Left ventricle myocardium inferior (tissue), 1 donor: Measurements from ENCODE around the gene SMC6. TPM values are rescaled to one million over a fixed set of nuclear protein-coding genes. Genes with fewer than 3 reads are reported as not detected.

Experiments
- DNase-seq: peaks from one replicate; pipeline ENCODE4 v3.0.0-alpha.2; 2020
- H3K27ac ChIP-seq: fragments of 200-600 bp; replicated peaks from 2 replicates; pipeline ENCODE4 v1.8.0; 2021
- H3K27me3 ChIP-seq: fragments of 200-600 bp; 2 replicates; pipeline ENCODE4 v1.8.0; 2021; ENCODE audit warnings: low read depth
- H3K36me3 ChIP-seq: fragments of 200-600 bp; 2 replicates; pipeline ENCODE4 v1.8.0; 2021
- H3K4me1 ChIP-seq: fragments of 200-600 bp; 2 replicates; pipeline ENCODE4 v1.8.0; 2021
- H3K4me3 ChIP-seq: fragments of 200-600 bp; 2 replicates; pipeline ENCODE4 v1.8.0; 2021; ENCODE audit warnings: mild to moderate bottlenecking, moderate library complexity
- H3K9me3 ChIP-seq: fragments of 200-600 bp; replicated peaks from 2 replicates; pipeline ENCODE4 v1.8.0; 2021
- intact Hi-C: fragments of 100-400 bp; cut with micrococcal nuclease; formaldehyde crosslinking; loops from one replicate; pipeline ENCODE4 v1.11.0; 2022
- total RNA-seq: library from RNA; stranded (reverse); fragmentation: NEBNext Ultra II Directional; extraction: Animal tissue kit (Norgen Biotek cat#: 25700); gene quantifications from one replicate; pipeline ENCODE4 v1.2.1, GENCODE V29; 2021
- TF ChIP-seq, protein P1 (sequence below): fragments of 200-600 bp; IDR thresholded peaks from 2 replicates; pipeline ENCODE4 v1.8.0; 2021; ENCODE audit warnings: antibody characterized with exemption, mild to moderate bottlenecking, borderline replicate concordance
- donor health status: DM: no; HTN: yes; CAD: no; lungs with severe emphysema.

SMC6 gene
- total RNA-seq, 1 donor from 2014 or later: 13.3 TPM

DNA sequence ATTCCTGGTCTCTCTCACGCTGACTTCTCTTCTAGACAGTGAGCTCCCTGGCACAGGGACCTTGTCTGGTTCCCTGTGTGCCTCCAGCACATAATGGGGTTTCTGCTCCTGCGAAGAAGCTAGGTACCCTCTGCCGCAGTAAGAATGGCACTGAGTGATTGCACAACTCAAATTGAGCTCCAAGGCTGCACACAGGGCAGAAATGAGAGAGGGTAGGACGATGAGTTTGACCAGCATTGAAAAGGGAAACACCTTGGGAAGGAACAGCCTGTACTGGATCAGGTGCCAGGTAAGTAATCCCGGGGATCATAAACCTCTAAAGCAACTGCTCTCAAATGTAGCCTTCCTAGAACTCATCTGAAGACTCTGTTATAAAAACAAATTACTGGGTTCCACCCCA, 41.7 kb upstream of the SMC6 start:
- intact Hi-C loops: no loop called here
- H3K27me3 ChIP-seq: no peaks in the 10 kb centered on the region

DNA sequence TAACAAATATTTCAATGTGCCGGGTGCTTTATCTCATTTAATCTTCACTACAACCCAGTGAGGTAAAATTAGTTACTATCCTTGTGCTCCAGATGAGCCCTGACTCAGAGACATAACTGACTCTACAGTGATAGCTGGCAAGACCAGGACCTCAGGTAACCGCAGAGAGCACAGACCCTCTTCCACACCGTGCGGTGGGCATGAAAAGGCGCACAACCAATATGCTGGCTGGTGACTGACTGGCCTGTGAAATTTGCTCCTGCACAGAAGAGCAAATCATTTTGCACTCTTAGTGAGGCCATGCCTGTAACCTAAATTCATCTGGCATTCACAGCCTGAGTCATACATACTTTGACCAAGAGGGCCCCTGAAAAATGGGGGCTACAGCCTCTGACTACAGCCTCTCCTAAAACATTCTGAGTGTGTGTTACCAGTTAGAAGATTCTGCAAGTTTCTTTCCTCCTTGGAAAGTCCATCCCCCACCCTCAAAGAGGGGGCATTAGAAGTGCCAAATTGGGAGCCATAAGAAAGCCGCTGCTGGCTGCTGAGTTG, 40.3 kb upstream of the SMC6 start:
- Histone ChIP-seq H3K9me3 (no peaks in the 10 kb centered on the region), H3K27me3 (no peaks in the 10 kb centered on the region), H3K4me1 (peaks cover 9% of the 10 kb centered on the region), H3K4me3 (no peak overlapping the region), H3K27ac (no peak overlapping the region), H3K36me3 (no peaks in the 10 kb centered on the region)
- no peak for DNase-seq
- TF ChIP-seq, protein P1, sequence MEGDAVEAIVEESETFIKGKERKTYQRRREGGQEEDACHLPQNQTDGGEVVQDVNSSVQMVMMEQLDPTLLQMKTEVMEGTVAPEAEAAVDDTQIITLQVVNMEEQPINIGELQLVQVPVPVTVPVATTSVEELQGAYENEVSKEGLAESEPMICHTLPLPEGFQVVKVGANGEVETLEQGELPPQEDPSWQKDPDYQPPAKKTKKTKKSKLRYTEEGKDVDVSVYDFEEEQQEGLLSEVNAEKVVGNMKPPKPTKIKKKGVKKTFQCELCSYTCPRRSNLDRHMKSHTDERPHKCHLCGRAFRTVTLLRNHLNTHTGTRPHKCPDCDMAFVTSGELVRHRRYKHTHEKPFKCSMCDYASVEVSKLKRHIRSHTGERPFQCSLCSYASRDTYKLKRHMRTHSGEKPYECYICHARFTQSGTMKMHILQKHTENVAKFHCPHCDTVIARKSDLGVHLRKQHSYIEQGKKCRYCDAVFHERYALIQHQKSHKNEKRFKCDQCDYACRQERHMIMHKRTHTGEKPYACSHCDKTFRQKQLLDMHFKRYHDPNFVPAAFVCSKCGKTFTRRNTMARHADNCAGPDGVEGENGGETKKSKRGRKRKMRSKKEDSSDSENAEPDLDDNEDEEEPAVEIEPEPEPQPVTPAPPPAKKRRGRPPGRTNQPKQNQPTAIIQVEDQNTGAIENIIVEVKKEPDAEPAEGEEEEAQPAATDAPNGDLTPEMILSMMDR: no peak
- intact Hi-C loops: no loop called here

More for the DNA sequence above, 41.7 kb upstream of the SMC6 start:
- Histone ChIP-seq H3K9me3 (no peaks in the 10 kb centered on the region), H3K4me1 (peaks cover 20% of the 10 kb centered on the region), H3K36me3 (no peaks in the 10 kb centered on the region), H3K4me3 (no peak overlapping the region), H3K27ac (no peak overlapping the region)
- DNase-seq: no peak
- TF ChIP-seq, protein P1: no peak

DNA sequence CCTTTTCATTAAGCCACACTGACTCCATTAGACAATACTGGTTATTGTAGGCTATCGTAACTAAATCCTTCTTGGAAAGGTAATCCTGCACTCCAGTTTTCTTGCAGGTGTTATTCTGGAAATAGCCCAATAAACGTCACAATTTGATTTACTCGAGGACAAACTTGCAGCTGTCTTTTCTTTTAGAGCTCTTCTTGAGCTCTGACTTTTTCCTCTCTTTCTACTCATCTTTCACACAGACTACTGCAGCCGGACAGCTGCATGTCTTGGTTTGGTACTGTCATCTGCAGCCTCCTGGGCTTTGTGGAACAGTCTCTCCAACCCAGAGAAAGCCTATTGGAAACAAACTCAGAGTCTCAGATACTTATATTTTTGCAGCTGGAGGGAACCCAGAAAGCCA, 39.7 kb upstream of the SMC6 start:
- H3K4me3 ChIP-seq: no peak overlapping the region
- H3K27me3 ChIP-seq: no peaks in the 10 kb centered on the region
- H3K9me3 ChIP-seq: no peaks in the 10 kb centered on the region
- H3K27ac ChIP-seq: no peak overlapping the region
- no peaks in the 10 kb centered on the region for H3K36me3 ChIP-seq
- DNase-seq: no peak
- intact Hi-C loops: no loop called here
- TF ChIP-seq, protein P1: no peak
- H3K4me1 ChIP-seq: peaks cover 9% of the 10 kb centered on the region

DNA sequence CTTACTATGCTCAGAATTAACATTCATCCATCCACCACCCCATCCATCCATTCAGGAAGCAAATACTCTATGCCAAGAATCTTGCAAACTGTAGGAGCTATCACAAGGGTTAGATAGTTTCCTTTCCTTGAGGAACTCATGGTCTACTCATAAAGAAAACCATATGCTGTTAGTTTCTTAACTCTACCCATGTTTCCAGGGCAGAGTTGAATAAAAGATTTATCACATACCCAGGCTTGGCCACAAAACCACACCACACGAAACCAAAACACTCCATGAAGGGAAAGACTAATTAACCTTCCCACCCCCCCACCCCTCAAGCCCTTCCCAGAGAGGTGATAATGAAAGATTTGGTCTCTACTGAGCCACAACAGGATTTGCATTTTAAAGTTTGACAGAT, 38.9 kb upstream of the SMC6 start:
- no peak overlapping the region for H3K4me3 ChIP-seq
- DNase-seq: no peak
- intact Hi-C loops: no loop called here
- no peaks in the 10 kb centered on the region for H3K9me3 ChIP-seq
- no peaks in the 10 kb centered on the region for H3K36me3 ChIP-seq
- TF ChIP-seq, protein P1: no peak
- no peaks in the 10 kb centered on the region for H3K27me3 ChIP-seq
- peaks cover 9% of the 10 kb centered on the region for H3K4me1 ChIP-seq
- H3K27ac ChIP-seq: no peak overlapping the region

DNA sequence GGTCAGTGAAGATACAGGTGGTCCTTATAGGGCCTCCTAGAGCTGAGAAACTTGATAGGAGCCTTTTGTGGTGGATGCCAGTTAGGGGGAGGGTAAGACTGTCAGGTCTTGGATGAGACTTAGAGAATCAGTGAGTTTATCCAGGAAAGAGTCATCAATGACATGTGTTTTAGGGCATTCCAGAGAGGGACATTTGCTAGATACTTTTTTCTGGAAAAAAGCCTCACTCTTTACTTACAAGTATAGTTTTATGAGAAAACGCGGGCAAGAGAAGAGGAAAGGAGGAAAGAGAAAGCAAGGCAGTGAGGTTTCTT, 38.2 kb upstream of the SMC6 start:
- no peaks in the 10 kb centered on the region for H3K36me3 ChIP-seq
- H3K4me1 ChIP-seq: peaks cover 9% of the 10 kb centered on the region
- no peak overlapping the region for H3K27ac ChIP-seq
- intact Hi-C loops: no loop called here
- TF ChIP-seq, protein P1: no peak
- H3K27me3 ChIP-seq: no peaks in the 10 kb centered on the region
- H3K9me3 ChIP-seq: no peaks in the 10 kb centered on the region
- H3K4me3 ChIP-seq: no peak overlapping the region
- no peak for DNase-seq
